ENCODE measurements around the gene RBCK1.
"Not testable (repeated sequence)": the region's sequence is repeated elsewhere in the genome, so short reads cannot be mapped to it uniquely, and the experiment has no call there.

The RBCK1 gene

DNA sequence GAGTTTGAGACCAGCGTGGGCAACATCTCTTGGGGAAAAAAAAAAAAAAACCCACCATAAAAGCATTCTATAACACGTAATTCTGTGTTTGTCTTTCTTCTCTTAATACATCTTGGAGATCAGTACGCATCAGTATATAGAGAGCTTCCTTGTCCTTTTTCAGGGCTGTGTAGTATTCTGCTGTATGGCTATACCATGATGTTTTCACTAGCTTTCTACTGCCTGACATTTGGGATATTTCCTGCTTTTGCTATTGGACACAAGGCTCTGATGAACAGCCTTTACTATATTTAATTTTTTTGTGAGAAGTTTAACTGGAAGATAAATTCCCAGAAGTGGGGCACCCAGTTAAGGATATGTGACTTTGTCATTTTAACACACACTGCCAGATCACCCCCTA lies 20.6 kb upstream of the RBCK1 start:
- CTCF ChIA-PET, result interaction anchor here (1.0 to 1.9 kb wide), 2 partner anchors 16 to 33 kb away, joined by 3 to 8 read pairs; no protein-coding TSS in a partner anchor
- no peak overlapping the region for H3K4me3 ChIP-seq (ENCODE audit: low read depth, low read length)
- TF ChIP-seq, protein P1, sequence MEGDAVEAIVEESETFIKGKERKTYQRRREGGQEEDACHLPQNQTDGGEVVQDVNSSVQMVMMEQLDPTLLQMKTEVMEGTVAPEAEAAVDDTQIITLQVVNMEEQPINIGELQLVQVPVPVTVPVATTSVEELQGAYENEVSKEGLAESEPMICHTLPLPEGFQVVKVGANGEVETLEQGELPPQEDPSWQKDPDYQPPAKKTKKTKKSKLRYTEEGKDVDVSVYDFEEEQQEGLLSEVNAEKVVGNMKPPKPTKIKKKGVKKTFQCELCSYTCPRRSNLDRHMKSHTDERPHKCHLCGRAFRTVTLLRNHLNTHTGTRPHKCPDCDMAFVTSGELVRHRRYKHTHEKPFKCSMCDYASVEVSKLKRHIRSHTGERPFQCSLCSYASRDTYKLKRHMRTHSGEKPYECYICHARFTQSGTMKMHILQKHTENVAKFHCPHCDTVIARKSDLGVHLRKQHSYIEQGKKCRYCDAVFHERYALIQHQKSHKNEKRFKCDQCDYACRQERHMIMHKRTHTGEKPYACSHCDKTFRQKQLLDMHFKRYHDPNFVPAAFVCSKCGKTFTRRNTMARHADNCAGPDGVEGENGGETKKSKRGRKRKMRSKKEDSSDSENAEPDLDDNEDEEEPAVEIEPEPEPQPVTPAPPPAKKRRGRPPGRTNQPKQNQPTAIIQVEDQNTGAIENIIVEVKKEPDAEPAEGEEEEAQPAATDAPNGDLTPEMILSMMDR (IDR thresholded peaks at IDR 0.05; ENCODE audit: insufficient read depth, low read length, missing control alignments), result no peak
- POLR2A ChIA-PET, result no interaction called here
- DNase-seq (ENCODE audit: low read depth, low spot score), result no peak

DNA sequence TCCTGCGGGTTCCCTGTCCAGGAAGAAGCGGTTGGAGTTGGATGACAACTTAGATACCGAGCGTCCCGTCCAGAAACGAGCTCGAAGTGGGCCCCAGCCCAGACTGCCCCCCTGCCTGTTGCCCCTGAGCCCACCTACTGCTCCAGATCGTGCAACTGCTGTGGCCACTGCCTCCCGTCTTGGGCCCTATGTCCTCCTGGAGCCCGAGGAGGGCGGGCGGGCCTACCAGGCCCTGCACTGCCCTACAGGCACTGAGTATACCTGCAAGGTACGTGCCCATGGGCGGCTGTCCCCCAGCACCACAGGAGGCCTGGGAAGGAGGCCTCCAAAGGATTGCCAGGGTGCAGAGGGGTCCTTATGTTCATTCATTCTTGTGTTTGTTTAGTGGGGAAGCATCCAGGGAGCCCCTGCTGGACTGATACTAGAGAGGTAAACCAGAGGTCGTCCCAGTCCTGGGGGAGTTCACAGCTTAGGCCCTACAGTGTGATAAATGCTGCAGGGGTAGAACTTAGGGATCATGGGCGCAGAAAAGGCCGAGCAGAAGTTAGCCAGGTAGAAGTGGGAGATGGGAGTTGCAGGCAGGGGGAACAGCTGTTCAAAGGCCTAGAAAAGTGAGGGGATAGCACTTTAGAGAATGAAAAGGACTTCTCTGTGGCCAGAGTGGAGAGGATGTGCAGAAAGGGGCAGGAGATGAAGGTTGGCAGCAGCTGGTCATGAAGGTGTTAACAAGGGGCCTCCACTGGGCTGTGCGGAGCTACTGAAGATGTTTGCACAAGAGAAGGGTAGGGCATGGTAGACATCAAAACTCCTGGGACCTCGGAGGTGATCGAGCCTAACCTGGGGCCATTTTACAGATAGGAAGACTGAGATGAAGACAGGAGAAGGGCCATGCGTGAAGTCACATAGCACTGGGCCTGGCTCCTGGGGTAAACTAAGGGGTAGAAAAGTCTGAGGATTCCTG lies 19.8 kb upstream of the RBCK1 start:
- TF ChIP-seq, protein P1 (IDR thresholded peaks at IDR 0.05; ENCODE audit: insufficient read depth, low read length, missing control alignments), result no peak
- POLR2A ChIA-PET, result no interaction called here
- no peak for DNase-seq (ENCODE audit: low read depth, low spot score)
- CTCF ChIA-PET, result interaction anchor here (1.9 kb wide), 1 partner anchor 34 kb away, joined by 8 read pairs; no protein-coding TSS in a partner anchor
- H3K4me3 ChIP-seq (ENCODE audit: low read depth, low read length), result no peak overlapping the region

DNA sequence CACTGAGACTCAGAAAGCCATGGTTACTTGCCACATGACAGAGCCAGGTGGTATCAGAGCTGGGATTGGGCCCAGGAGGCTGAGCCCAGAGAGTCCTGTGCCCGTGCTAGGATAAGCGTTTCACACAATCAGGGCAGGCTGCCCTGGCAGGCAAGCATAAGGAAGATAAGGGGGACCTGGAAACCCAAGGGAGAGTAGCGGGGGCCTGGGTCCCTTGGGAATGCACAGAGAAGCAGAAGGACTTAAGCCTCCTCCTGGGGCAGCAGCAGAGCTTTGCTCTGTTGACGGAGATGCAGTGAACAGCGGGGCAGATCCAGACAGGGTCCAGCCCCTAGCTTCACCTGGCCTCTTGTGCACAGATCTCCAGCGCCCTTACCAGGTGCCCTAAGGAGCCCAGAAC lies 18.9 kb upstream of the RBCK1 start:
- TF ChIP-seq, protein P1 (IDR thresholded peaks at IDR 0.05; ENCODE audit: insufficient read depth, low read length, missing control alignments), result no peak
- no peak for DNase-seq (ENCODE audit: low read depth, low spot score)
- ChIA-PET CTCF (no interaction called here), POLR2A (no interaction called here)
- H3K4me3 ChIP-seq (ENCODE audit: low read depth, low read length), result no peak overlapping the region

DNA sequence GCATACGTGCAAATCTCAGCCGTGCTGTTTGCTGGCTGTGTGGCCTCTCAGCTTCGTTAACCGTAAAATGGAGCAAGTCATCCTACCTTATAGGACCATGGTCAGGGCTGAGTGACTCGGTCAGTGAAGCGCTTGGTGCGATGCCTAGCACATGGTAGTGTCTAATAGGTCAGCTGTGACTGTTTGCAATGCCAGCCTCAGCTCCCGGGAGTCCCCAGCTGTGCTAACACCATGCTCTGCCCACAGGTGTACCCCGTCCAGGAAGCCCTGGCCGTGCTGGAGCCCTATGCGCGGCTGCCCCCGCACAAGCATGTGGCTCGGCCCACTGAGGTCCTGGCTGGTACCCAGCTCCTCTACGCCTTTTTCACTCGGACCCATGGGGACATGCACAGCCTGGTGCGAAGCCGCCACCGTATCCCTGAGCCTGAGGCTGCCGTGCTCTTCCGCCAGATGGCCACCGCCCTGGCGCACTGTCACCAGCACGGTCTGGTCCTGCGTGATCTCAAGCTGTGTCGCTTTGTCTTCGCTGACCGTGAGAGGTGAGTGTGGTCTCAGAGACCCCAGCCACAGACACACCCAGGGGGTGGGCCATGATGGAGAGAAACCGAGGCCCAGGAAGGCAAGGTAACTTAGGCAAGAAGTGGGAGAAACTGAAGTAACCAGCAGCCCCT lies 16.9 kb upstream of the RBCK1 start:
- POLR2A ChIA-PET, result no interaction called here
- TF ChIP-seq, protein P1 (IDR thresholded peaks at IDR 0.05; ENCODE audit: insufficient read depth, low read length, missing control alignments), result no peak
- DNase-seq (ENCODE audit: low read depth, low spot score), result no peak
- no peak overlapping the region for H3K4me3 ChIP-seq (ENCODE audit: low read depth, low read length)
- CTCF ChIA-PET, result interaction anchor here (1.4 kb wide), 1 partner anchor 9 kb away, joined by 5 read pairs; no protein-coding TSS in a partner anchor

DNA sequence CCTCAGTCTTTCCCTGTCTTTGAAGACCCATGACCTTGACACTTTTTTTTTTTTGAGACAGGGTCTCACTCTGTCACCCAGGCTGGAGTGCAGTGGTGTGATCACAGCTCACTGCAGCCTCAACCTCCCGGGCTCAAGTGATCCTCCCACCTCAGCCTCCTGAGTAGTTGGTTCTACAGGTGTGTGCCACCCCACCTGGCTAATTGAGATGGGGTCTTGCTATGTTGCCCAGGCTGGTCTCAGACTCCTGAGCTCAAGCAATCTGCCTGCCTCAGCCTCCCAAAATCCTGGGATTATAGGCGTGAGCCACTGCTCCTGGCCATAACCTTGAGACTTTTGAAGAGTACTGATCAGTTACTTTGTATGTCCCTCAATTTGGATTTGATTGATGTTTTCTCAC lies 14.8 kb upstream of the RBCK1 start:
- H3K4me3 ChIP-seq (ENCODE audit: low read depth, low read length); DNase-seq (ENCODE audit: low read depth, low spot score): not testable (repeated sequence)
- ChIA-PET POLR2A (interaction anchor here (0.7 kb wide), 1 partner anchor 11 kb away, joined by 3 read pairs; no protein-coding TSS in a partner anchor), CTCF (interaction anchor here (0.7 kb wide), 1 partner anchor 9 kb away, joined by 3 read pairs; no protein-coding TSS in a partner anchor)

DNA sequence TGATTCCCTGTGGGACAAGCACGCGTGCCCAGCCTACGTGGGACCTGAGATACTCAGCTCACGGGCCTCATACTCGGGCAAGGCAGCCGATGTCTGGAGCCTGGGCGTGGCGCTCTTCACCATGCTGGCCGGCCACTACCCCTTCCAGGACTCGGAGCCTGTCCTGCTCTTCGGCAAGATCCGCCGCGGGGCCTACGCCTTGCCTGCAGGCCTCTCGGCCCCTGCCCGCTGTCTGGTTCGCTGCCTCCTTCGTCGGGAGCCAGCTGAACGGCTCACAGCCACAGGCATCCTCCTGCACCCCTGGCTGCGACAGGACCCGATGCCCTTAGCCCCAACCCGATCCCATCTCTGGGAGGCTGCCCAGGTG lies 11.9 kb upstream of the RBCK1 start:
- POLR2A ChIA-PET, result interaction anchor here (1.1 to 1.3 kb wide), 2 partner anchors 10 to 14 kb away, joined by 4 read pairs; no protein-coding TSS in a partner anchor
- H3K4me3 ChIP-seq (ENCODE audit: low read depth, low read length), result no peak overlapping the region
- TF ChIP-seq, protein P1 (IDR thresholded peaks at IDR 0.05; ENCODE audit: insufficient read depth, low read length, missing control alignments), result no peak
- CTCF ChIA-PET, result interaction anchor here (0.5 to 1.3 kb wide), 3 partner anchors 14 to 41 kb away, joined by 3 to 6 read pairs (median 4); no protein-coding TSS in a partner anchor
- DNase-seq (ENCODE audit: low read depth, low spot score), result no peak

Data from AG04449 (cell line).